HL-60 (cell line): ENCODE measurements around the gene TEDC1.

Experiments
- DNase-seq, 2 experiments: peaks; one replicate each; pipeline ENCODE4 v3.0.0-alpha.2; 2010 to 2020; ENCODE audit warnings: low read depth in 1 of 2, low spot score in 1 of 2
- H3K27ac ChIP-seq: fragments of 250-450 bp; sonication (Bioruptor Pico); replicated peaks from 2 replicates; pipeline ENCODE4 v1.5.1; 2020; ENCODE audit warnings: mild to moderate bottlenecking, moderate library complexity
- H3K27me3 ChIP-seq: fragments of 250-450 bp; sonication (Bioruptor Pico); 2 replicates; pipeline ENCODE4 v1.5.1; 2021; ENCODE audit warnings: mild to moderate bottlenecking, moderate library complexity; ENCODE audit not compliant: insufficient read depth, poor library complexity, severe bottlenecking
- H3K4me3 ChIP-seq: replicated peaks from 2 replicates; pipeline ENCODE4 v1.5.1; 2011; ENCODE audit warnings: mild to moderate bottlenecking, control low read depth, low read length; ENCODE audit not compliant: insufficient read depth
- GABPA ChIP-seq: IDR thresholded peaks from 2 replicates; pipeline ENCODE4 v1.6.1; 2012; ENCODE audit warnings: low read depth
- POLR2AphosphoS5 ChIP-seq: IDR thresholded peaks from 2 replicates; pipeline ENCODE4 v1.6.1; 2012; ENCODE audit warnings: low read depth
- SPI1 ChIP-seq: IDR thresholded peaks from 2 replicates; pipeline ENCODE4 v1.6.1; 2012; ENCODE audit warnings: low read depth, mild to moderate bottlenecking, borderline replicate concordance
- TF ChIP-seq, protein P1 (sequence below): IDR thresholded peaks from one replicate; pipeline ENCODE4 v1.5.1; 2011; ENCODE audit warnings: low read length, control low read depth, inconsistent platforms; ENCODE audit not compliant: insufficient read depth
- TF ChIP-seq, protein P2 (sequence below): IDR thresholded peaks from 2 replicates; pipeline ENCODE4 v1.6.1; 2012; ENCODE audit warnings: low read depth; ENCODE audit not compliant: insufficient replicate concordance

Gene TEDC1

DNA sequence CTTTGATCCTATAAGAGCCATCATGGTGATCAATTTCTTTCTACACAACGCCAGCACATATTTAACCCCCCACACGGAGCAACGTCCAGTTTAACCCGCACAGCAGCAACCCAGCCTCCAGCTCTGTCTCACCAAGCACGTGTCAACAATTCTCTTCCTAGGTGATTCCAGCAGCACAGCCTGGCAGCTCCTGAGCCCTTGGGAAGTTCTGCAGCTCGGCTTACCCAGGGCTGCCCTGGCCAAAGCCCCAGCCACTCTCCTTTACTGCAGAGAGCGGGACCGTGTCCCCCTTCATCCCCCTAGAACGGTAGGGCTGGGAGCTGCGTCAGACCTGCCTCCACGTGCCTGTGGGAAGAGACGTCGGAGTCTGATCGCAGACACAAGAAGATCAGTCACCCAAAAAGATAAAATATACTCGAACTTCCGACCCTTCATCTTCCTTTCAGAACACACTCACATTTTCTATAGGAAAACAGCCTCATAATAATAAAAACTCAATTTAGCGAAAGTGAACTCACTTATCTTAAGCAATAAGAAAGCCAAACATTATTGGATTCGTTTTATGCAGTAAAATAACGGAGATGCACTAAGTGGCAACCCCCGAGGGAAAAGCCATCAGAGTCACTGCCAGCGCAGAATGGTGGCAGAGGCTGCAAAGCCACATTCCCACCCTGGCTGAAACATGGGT is 42.9 kb downstream of the TEDC1 start:
- Histone ChIP-seq H3K4me3 (no peak overlapping the region), H3K27ac (no peak overlapping the region), H3K27me3 (peaks cover 19% of the 10 kb centered on the region)
- TF ChIP-seq POLR2AphosphoS5 (no peak), SPI1 (no peak), GABPA (no peak)
- TF ChIP-seq, protein P1, sequence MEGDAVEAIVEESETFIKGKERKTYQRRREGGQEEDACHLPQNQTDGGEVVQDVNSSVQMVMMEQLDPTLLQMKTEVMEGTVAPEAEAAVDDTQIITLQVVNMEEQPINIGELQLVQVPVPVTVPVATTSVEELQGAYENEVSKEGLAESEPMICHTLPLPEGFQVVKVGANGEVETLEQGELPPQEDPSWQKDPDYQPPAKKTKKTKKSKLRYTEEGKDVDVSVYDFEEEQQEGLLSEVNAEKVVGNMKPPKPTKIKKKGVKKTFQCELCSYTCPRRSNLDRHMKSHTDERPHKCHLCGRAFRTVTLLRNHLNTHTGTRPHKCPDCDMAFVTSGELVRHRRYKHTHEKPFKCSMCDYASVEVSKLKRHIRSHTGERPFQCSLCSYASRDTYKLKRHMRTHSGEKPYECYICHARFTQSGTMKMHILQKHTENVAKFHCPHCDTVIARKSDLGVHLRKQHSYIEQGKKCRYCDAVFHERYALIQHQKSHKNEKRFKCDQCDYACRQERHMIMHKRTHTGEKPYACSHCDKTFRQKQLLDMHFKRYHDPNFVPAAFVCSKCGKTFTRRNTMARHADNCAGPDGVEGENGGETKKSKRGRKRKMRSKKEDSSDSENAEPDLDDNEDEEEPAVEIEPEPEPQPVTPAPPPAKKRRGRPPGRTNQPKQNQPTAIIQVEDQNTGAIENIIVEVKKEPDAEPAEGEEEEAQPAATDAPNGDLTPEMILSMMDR, result no peak
- TF ChIP-seq, protein P2, sequence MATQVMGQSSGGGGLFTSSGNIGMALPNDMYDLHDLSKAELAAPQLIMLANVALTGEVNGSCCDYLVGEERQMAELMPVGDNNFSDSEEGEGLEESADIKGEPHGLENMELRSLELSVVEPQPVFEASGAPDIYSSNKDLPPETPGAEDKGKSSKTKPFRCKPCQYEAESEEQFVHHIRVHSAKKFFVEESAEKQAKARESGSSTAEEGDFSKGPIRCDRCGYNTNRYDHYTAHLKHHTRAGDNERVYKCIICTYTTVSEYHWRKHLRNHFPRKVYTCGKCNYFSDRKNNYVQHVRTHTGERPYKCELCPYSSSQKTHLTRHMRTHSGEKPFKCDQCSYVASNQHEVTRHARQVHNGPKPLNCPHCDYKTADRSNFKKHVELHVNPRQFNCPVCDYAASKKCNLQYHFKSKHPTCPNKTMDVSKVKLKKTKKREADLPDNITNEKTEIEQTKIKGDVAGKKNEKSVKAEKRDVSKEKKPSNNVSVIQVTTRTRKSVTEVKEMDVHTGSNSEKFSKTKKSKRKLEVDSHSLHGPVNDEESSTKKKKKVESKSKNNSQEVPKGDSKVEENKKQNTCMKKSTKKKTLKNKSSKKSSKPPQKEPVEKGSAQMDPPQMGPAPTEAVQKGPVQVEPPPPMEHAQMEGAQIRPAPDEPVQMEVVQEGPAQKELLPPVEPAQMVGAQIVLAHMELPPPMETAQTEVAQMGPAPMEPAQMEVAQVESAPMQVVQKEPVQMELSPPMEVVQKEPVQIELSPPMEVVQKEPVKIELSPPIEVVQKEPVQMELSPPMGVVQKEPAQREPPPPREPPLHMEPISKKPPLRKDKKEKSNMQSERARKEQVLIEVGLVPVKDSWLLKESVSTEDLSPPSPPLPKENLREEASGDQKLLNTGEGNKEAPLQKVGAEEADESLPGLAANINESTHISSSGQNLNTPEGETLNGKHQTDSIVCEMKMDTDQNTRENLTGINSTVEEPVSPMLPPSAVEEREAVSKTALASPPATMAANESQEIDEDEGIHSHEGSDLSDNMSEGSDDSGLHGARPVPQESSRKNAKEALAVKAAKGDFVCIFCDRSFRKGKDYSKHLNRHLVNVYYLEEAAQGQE, result no peak
- DNase-seq, result no peak

DNA sequence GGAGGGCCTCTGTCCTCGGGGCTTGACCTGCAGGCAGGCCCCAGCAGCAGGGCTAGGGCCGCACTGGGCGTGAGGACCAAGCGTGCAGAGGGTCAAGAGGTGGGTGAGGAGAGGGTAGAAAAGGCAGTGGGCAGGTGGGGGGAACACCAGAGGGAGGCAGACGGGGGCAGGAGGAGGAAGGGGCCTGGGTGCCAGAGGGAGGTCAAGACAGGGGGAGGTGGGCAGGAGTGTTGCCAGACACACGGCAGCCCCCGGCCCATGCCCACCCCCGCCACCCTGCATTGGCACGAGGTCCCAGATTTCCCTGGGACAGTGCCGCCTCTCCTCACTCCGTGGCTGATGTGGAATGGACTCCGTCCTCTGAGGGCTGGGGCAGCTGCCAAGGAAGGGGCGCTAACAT is 43.5 kb downstream of the TEDC1 start:
- H3K4me3 ChIP-seq, result no peak overlapping the region
- DNase-seq, result no peak
- no peak for TF ChIP-seq POLR2AphosphoS5
- no peak for TF ChIP-seq SPI1
- TF ChIP-seq, protein P1, result no peak
- TF ChIP-seq, protein P2, result no peak
- TF ChIP-seq GABPA, result no peak
- no peak overlapping the region for H3K27ac ChIP-seq
- H3K27me3 ChIP-seq, result peaks cover 17% of the 10 kb centered on the region

DNA sequence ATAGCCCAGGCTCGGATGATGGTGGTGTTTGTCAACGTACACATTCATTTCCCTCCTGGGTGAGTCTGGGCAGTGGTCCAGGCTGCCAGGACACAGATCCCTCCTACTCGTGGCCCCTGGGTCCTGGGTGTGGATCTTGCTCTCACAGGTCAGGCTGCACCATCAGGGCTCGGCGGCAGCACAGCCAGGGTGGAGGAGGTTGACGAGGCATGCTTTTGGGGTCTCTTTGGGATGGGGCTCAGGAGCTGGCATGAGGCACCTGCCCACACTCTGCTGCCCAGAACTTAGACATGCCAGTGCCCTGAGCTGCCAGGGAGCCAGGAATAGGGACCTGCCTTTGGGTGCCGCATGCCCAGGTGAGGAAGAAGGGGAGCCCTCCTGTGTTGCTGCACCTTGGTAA is 45.0 kb downstream of the TEDC1 start:
- DNase-seq, result no peak

More for the DNA sequence above, 45.0 kb downstream of the TEDC1 start:
- no peak overlapping the region for H3K27ac ChIP-seq
- H3K27me3 ChIP-seq, result peaks cover 9% of the 10 kb centered on the region
- no peak overlapping the region for H3K4me3 ChIP-seq
- TF ChIP-seq, protein P1, result no peak
- TF ChIP-seq, protein P2, result no peak
- TF ChIP-seq SPI1, result no peak
- no peak for TF ChIP-seq GABPA
- no peak for TF ChIP-seq POLR2AphosphoS5
